Bone marrow (tissue), 2 donors: ENCODE results near the gene LRMDA.

ENCODE experiments used
- DNase-seq, 2 donors: peaks; one replicate each; lab custom pipeline; 2025; lab: John Stamatoyannopoulos, UW

The LRMDA gene

GRCh38 chr10:76210211-76210610 is 778.8 kb downstream of the LRMDA start:
- DNase-seq, result no peak

- DNase-seq, result no peak
Observed at GRCh38 chr10:76211691-76212090, 780.3 kb downstream of the LRMDA start.

GRCh38 chr10:76213876-76214275 is 782.5 kb downstream of the LRMDA start:
- no peak for DNase-seq

- no peak for DNase-seq
Observed at GRCh38 chr10:76218035-76218434, 786.6 kb downstream of the LRMDA start.

GRCh38 chr10:76229341-76229740 is 797.9 kb downstream of the LRMDA start:
- no peak for DNase-seq

- DNase-seq, result no peak
Observed at GRCh38 chr10:76230921-76231285, 799.5 kb downstream of the LRMDA start.

- DNase-seq, result no peak
Observed at GRCh38 chr10:76231286-76231934, 800.0 kb downstream of the LRMDA start.

- no peak for DNase-seq
Observed at GRCh38 chr10:76234499-76235226, 803.2 kb downstream of the LRMDA start.

GRCh38 chr10:76236356-76236755 is 804.9 kb downstream of the LRMDA start:
- DNase-seq, result no peak

- DNase-seq, result no peak
Observed at GRCh38 chr10:76242956-76243355, 811.5 kb downstream of the LRMDA start.

GRCh38 chr10:76244061-76244686 is 812.8 kb downstream of the LRMDA start:
- DNase-seq, result no peak

- DNase-seq, result no peak
Observed at GRCh38 chr10:76245951-76246495, 814.6 kb downstream of the LRMDA start.

GRCh38 chr10:76248649-76249200 is 817.3 kb downstream of the LRMDA start:
- DNase-seq, result no peak

GRCh38 chr10:76251841-76252671 is 820.6 kb downstream of the LRMDA start:
- no peak for DNase-seq

- DNase-seq, result no peak
Observed at GRCh38 chr10:76252733-76253132, 821.3 kb downstream of the LRMDA start.

- no peak for DNase-seq
Observed at GRCh38 chr10:76255241-76255640, 823.8 kb downstream of the LRMDA start.

GRCh38 chr10:76257816-76258215 is 826.4 kb downstream of the LRMDA start:
- no peak for DNase-seq

- DNase-seq, result no peak
Observed at GRCh38 chr10:76265441-76266113, 834.2 kb downstream of the LRMDA start.

GRCh38 chr10:76268530-76268929 is 837.1 kb downstream of the LRMDA start:
- DNase-seq, result no peak

- no peak for DNase-seq
Observed at GRCh38 chr10:76268954-76269353, 837.5 kb downstream of the LRMDA start.

- no peak for DNase-seq
Observed at GRCh38 chr10:76270464-76270863, 839.0 kb downstream of the LRMDA start.
